Inferior parietal cortex (tissue), 1 donor: ENCODE measurements around the gene INPP5A.
"Not testable (repeated sequence)": the region's sequence is repeated elsewhere in the genome, so short reads cannot be mapped to it uniquely, and the experiment has no call there.

Source experiments
- DNase-seq: peaks from one replicate; pipeline ENCODE4 v3.0.0-alpha.2; 2016; ENCODE audit errors: extremely low spot score

Gene INPP5A

GRCh38 chr10:132742167-132742836 lies 204.7 kb downstream of the INPP5A start:
- DNase-seq = no peak

DNA sequence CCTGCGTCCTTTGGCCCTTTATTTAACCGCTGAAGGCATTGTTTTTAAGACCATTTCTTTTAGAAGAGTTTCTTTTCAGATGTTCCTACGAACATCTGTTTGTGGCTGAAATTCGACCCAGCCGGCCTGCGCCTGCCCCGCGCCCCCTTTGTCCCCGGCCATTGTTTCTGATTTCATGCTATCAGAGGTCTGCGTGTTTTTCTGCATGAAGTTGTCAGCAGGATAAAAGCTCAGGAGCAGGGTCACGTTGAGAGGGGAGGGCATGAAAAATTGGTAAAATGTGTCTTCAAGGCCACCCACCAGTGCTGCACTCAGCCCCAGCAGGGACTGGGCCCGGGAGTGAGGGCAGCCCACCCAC lies 205.2 kb downstream of the INPP5A start:
- DNase-seq = no peak

DNA sequence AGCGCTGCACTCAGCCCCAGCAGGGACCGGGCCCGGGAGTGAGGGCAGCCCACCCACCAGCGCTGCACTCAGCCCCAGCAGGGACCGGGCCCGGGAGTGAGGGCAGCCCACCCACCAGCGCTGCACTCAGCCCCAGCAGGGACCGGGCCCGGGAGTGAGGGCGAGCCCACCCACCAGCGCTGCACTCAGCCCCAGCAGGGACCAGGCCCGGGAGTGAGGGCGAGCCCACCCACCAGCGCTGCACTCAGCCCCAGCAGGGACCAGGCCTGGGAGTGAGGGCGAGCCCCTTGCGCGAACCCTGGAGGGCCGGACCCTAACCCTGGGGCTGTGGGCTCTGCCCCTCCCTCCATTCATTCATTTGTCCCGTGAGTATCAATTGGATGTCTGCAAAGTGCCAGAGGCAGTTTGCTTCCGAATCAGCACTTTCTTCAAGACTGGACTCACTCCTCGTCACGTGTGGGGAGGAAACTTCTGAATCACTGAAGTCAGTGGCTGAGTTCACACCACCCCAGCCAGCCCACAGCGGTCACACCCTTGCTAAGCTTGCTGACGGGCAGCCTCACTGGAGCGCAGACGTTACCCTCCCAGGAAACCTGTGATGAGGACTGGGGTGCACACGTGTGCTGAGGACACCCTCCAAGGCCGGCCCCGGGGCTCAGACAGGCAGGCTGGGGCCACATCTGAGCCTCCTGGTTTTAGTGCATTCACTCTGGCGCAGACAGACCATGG lies 205.8 kb downstream of the INPP5A start:
- not testable (repeated sequence) for DNase-seq

DNA sequence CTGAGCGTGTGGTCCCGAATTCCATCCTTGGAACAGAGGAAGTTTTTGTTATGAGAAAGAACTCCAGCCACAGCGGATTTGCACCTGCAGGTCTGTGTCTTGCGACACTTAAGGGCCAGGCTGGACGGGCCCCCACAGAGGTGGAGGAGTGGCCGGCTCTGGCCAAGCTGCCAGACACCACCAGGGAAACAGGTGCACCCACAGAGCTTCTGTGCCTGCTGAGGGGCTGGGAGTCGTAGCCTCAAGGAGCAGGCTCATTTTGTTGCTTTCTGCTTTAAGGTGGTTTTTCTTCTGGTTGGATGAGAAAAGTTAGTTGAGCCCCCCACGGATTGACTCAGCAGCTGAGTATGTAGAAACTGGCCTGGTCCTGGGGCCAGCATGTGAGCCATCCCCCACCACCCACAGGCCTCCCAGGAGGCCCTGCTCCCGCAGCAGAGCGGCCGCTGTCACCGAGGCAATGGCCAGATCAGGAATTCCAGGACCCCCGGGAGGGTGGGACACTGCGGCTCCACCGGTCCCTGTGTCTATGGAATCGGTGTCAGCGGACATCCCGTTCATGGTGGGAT lies 206.4 kb downstream of the INPP5A start:
- DNase-seq = no peak

GRCh38 chr10:132744839-132745238 lies 207.3 kb downstream of the INPP5A start:
- no peak for DNase-seq

DNA sequence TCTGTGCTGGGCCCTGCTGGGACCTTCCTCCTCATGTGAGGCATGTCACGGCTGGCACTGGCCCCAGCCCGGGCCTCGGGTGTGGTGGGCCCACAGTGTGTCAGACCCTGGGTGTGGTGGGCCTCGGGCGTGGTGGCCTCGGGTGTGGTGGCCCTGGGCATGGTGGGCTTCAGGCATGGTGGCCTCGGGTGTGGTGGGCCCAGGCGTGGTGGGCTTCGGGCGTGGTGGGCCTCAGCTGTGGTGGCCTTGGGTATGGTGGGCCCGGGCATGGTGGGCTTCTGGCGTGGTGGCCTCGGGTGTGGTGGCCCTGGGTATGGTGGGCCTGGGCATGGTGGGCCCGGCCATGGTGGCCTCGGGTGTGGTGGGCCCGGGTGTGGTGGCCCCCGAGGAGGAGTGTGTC lies 207.9 kb downstream of the INPP5A start:
- no peak for DNase-seq

DNA sequence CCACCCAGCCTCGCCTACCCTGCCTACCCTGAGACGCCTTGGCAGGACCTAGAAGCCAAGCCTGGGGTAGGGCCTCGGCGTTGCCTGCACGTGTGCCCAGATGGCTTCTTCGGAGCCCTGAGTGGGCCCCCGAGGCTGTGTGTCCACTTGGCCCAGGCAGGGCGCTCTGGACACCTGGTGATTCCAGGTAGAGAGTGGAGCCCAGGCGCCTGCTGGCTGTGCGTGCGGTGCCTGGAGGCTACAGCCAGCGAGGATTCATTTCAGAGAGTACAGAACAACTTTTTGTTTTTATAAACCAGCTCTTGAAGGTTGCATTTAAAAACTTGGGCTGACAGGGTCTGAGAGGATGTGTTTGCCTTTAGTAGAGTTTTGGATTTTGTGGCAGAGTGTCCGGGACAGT lies 208.4 kb downstream of the INPP5A start:
- DNase-seq = no peak

DNA sequence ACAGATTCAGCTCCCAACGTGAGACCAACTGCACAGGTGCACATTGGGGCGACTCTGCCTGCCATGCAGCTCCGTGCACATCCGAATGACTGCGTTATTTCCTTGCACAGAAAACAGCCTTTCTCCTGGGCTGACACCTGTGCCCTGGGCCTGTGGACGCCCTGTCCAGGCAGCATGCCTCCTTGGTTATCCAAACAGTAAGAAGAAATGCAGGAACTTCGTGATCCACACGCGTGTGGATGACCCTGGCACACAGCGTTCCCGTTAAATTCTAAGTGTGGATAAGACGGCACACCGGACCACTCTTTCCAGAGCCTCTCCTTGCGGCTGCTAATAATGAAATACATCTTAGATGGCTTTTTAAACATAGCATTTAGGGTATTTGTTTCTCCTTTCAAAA lies 208.8 kb downstream of the INPP5A start:
- no peak for DNase-seq

DNA sequence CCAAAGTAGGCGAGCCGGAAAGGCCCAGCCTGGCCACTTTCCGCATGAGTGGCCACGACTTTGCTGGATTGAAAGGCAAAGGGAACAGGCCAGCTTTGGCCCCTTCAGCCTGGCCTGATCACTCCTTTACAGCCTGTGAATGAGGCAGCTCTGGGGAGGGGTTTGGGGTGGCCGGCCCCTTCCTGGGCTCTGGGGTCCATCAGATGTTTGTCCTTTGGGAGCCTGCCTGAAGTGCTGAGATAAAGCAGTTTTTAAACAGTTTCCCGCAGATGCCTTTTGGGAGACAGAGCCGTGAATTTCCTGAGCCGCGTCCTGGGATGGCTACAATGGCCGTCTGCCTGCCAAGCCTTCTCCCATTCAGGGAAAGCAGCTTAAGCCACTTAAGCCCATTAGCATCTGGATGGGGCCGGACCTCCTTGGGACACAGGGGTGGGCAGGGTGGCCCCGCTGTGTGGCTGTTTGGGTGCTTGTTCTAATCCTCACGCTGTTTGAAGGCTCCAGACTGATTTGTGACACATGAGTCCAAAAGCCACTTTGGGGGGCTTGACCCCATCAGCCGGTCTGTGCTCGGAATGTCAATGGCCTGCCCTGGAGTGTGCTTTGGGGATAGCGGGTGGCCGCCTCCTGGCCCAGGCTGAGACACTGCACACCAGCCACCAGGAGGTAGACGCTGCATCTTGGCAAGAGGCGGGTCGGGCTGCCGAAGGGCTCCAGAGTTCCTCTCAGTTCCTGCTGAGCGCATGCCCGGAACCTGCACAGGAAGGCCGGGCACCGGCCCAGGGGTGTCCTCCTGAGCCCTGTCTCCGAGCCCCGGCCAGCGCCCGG lies 209.4 kb downstream of the INPP5A start:
- no peak for DNase-seq

GRCh38 chr10:132748135-132748534 lies 210.5 kb downstream of the INPP5A start:
- DNase-seq = no peak

- DNase-seq = no peak
Observed at GRCh38 chr10:132748545-132749370, 211.2 kb downstream of the INPP5A start.

DNA sequence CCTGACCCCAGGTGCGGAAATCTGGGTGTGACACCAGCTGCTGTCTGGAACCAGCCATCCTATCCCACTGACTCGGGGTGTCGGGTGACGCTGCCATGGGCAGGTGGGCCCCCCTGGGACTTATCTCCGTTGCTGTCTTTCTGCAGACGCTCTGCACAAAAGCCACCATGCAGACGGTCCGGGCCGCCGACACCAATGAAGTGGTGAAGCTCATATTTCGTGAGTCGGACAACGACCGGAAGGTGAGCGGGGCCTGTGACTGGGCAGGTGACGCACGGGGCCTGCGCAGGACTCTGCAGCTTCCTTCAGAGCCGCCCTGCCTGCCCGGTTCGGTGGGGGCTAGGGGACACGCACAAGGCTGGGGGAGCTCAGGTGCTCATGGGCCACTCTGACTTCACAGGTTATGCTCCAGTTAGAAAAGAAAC lies 211.8 kb downstream of the INPP5A start:
- no peak for DNase-seq

DNA sequence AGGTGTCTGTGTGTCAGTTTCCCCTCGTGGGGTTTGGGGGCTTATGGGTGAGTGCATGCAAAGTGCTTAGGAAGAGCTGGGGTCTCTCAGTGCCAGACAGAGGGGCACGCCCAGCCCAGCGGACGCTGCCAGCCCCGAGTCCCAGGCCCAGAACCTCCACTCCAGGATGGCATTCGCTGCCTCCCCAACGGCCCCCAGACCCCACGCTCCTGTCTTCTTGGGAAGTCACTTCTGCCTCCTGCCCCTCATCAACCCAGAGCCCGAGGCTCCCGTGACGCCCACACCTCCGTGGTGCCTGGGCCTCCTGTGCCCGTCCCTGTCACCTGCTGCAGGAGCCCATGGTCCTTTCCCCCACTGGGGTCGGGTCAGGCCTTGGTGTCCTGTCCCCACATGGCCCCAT lies 213.3 kb downstream of the INPP5A start:
- no peak for DNase-seq

- DNase-seq = no peak
Observed at GRCh38 chr10:132752378-132752777, 214.8 kb downstream of the INPP5A start.

GRCh38 chr10:132752961-132753360 lies 215.4 kb downstream of the INPP5A start:
- DNase-seq = no peak

GRCh38 chr10:132753596-132753995 lies 216.0 kb downstream of the INPP5A start:
- DNase-seq = no peak

DNA sequence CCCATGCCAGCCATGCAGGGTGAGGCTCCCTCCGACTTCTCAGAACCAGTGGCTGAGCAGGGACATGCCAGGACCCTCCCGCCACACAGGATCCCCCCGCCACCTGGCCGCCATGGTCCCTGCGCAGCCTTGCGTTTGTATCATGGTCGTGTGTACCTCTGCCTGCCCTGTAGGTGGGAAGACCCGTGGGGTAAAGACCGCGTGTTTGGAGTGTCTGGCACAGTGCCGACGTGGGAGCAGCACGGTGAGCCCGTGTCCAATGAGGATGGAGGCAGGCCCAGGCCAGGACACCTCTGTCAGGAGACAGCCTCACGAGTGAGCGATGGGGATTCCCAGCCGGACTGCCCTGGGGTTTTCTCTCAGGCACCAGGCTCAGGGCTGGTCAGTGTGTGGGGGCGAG lies 216.5 kb downstream of the INPP5A start:
- DNase-seq = no peak

- no peak for DNase-seq
Observed at GRCh38 chr10:132755166-132755711, 217.7 kb downstream of the INPP5A start.

GRCh38 chr10:132756591-132756990 lies 219.0 kb downstream of the INPP5A start:
- DNase-seq = no peak

GRCh38 chr10:132757171-132757570 lies 219.6 kb downstream of the INPP5A start:
- no peak for DNase-seq

GRCh38 chr10:132758865-132759264 lies 221.3 kb downstream of the INPP5A start:
- no peak for DNase-seq
